HG03103 (cell line): Measurements from ENCODE around the gene CCDC102A.
"Not testable (repeated sequence)": the region's sequence is repeated elsewhere in the genome, so short reads cannot be mapped to it uniquely, and the experiment has no call there.

Experiments
- ATAC-seq: cut with Tn5 transposase; IDR thresholded peaks from one replicate; pipeline ENCODE4 v1.9.1; 2021; ENCODE audit warnings: low read depth; ENCODE audit not compliant: unreplicated experiment

The CCDC102A gene

GRCh38 chr16:57504491-57504890, 31.9 kb downstream of the CCDC102A start:
- ATAC-seq: no peak

- ATAC-seq: no peak
Measured at GRCh38 chr16:57504001-57504400, 32.4 kb downstream of the CCDC102A start.

GRCh38 chr16:57503366-57503765, 33.0 kb downstream of the CCDC102A start:
- ATAC-seq: no peak

GRCh38 chr16:57502048-57502775, 34.2 kb downstream of the CCDC102A start:
- no peak for ATAC-seq

GRCh38 chr16:57501492-57501891, 34.9 kb downstream of the CCDC102A start:
- ATAC-seq: no peak

GRCh38 chr16:57500578-57501111, 35.7 kb downstream of the CCDC102A start:
- no peak for ATAC-seq

- ATAC-seq: not testable (repeated sequence)
Measured at GRCh38 chr16:57499941-57500340, 36.4 kb downstream of the CCDC102A start.

- no peak for ATAC-seq
Measured at GRCh38 chr16:57498031-57498430, 38.3 kb downstream of the CCDC102A start.

- ATAC-seq: no peak
Measured at GRCh38 chr16:57497121-57497520, 39.2 kb downstream of the CCDC102A start.

GRCh38 chr16:57493767-57494166, 42.6 kb downstream of the CCDC102A start:
- ATAC-seq: no peak

GRCh38 chr16:57489229-57489628, 47.1 kb downstream of the CCDC102A start:
- ATAC-seq: no peak

GRCh38 chr16:57486858-57487834, 49.2 kb downstream of the CCDC102A start:
- no peak for ATAC-seq

- ATAC-seq: peak; percentile 70
Measured at GRCh38 chr16:57485916-57486857, 50.2 kb downstream of the CCDC102A start, which contains the start of gene DOK4. Gene DOK4, minus strand, starts transcription at chr16:57486493. Its CDS starts 6,986 bp downstream, at chr16:57479507.

- no peak for ATAC-seq
Measured at GRCh38 chr16:57485091-57485915, 51.1 kb downstream of the CCDC102A start.

GRCh38 chr16:57484515-57485005, 51.8 kb downstream of the CCDC102A start:
- ATAC-seq: no peak

- ATAC-seq: no peak
Measured at GRCh38 chr16:57483725-57484514, 52.5 kb downstream of the CCDC102A start.

- no peak for ATAC-seq
Measured at GRCh38 chr16:57482845-57483545, 53.4 kb downstream of the CCDC102A start.

GRCh38 chr16:57481421-57481820, 55.0 kb downstream of the CCDC102A start:
- ATAC-seq: no peak
